Ectodermal cell (in vitro differentiated cells): ENCODE data around the gene PRB2.
"Not testable (repeated sequence)": the region's sequence is repeated elsewhere in the genome, so short reads cannot be mapped to it uniquely, and the experiment has no call there.

ENCODE experiments used
- H3K27ac ChIP-seq: 2 replicates; pipeline ENCODE4 v1.7.0; 2013; ENCODE audit warnings: mild to moderate bottlenecking, low read depth, low read length; ENCODE audit not compliant: insufficient read depth, poor library complexity, severe bottlenecking
- H3K27me3 ChIP-seq: 2 replicates; pipeline ENCODE4 v1.7.0; 2013; ENCODE audit warnings: mild to moderate bottlenecking, low read length; ENCODE audit not compliant: insufficient read depth, control insufficient read depth, poor library complexity, severe bottlenecking
- H3K36me3 ChIP-seq: one replicate; pipeline ENCODE4 v1.7.0; 2013; ENCODE audit warnings: low read length; ENCODE audit not compliant: control insufficient read depth, insufficient read depth
- H3K4me1 ChIP-seq: one replicate; pipeline ENCODE4 v1.7.0; 2013; ENCODE audit warnings: low read length; ENCODE audit not compliant: control insufficient read depth, insufficient read depth
- H3K4me3 ChIP-seq: 2 replicates; pipeline ENCODE4 v1.7.0; 2013; ENCODE audit warnings: low read depth, low read length, control low read depth; ENCODE audit not compliant: insufficient read depth
- H3K9me3 ChIP-seq: 2 replicates; pipeline ENCODE4 v1.7.0; 2013; ENCODE audit warnings: mild to moderate bottlenecking, low read length, moderate library complexity; ENCODE audit not compliant: control insufficient read depth
- WGBS, 2 experiments: methylation state at CpG; one replicate each; pipeline ENCODE4 v1.1.7; 2013; ENCODE audit warnings: missing lambda C conversion rate in 2 of 2; 5-methylcytosine and 5-hydroxymethylcytosine counted together

The PRB2 gene

GRCh38 chr12:11360205-11360883, 35.0 kb downstream of the PRB2 start:
- not testable (repeated sequence) for H3K27ac ChIP-seq, H3K4me1 ChIP-seq, H3K9me3 ChIP-seq, H3K27me3 ChIP-seq, H3K36me3 ChIP-seq, H3K4me3 ChIP-seq
- 100% methylated on average over 1 of the region's 1 CpG for WGBS, 2 experiments

- H3K36me3 ChIP-seq, H3K27ac ChIP-seq, H3K9me3 ChIP-seq, H3K27me3 ChIP-seq, H3K4me3 ChIP-seq, H3K4me1 ChIP-seq: not testable (repeated sequence)
- 92 to 94% methylated on average over 1 of the region's 2 CpGs for WGBS, 2 experiments
These were observed 43.6 kb downstream of the PRB2 start for GRCh38 chr12:11351736-11352135.

DNA sequence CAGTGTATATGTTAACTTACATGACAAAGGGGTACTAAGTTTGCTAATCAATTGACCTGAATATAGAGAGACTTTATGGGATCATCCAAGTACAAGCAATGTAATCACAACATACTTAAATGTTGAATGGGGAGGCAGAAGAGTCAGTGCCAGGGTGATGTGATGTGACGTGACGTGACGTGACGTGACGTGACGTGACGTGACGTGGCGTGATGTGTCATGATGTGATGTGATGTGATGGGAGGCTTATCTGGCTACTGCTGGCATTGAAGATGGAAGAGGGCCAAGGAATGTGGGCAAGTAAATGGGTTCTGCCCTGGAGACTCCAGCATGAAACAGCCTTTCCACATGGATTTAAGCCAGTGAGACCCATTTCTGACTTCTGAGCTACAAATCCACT, 46.9 kb downstream of the PRB2 start:
- no peak overlapping the region for H3K4me3 ChIP-seq
- no peaks in the 10 kb centered on the region for H3K4me1 ChIP-seq
- H3K27me3 ChIP-seq = no peaks in the 10 kb centered on the region
- WGBS, 2 experiments = 97 to 99% methylated on average over 9 of the region's 9 CpGs
- H3K9me3 ChIP-seq = no peaks in the 10 kb centered on the region
- no peak overlapping the region for H3K27ac ChIP-seq
- no peaks in the 10 kb centered on the region for H3K36me3 ChIP-seq

GRCh38 chr12:11347810-11348209, 47.6 kb downstream of the PRB2 start:
- Histone ChIP-seq H3K9me3 (no peaks in the 10 kb centered on the region), H3K4me3 (no peak overlapping the region), H3K27ac (no peak overlapping the region), H3K36me3 (no peaks in the 10 kb centered on the region), H3K4me1 (no peaks in the 10 kb centered on the region), H3K27me3 (no peaks in the 10 kb centered on the region)
- whole genome bisulfite sequencing, 2 experiments = 95 to 98% methylated on average over 5 of the region's 6 CpGs

DNA sequence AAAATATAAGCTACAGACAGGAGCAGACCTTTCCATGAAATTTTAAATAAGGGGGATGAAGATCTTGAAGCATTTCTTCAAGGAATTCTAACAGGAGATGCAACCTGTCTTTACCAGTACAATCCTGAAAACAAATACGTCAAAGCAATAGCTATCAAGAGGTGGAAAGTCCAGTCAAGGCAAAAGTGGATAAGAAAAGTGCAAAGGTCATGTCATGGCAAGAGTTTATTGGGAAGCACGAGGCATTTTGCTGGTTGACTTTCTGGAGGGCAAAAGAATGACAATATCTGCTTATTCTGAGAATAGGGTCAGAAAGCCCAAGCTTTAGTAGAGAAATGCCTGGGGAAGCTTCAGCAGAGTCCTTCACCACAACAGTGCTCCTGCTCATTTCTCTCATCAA, 50.9 kb downstream of the PRB2 start:
- no peak overlapping the region for H3K27ac ChIP-seq
- no peaks in the 10 kb centered on the region for H3K4me1 ChIP-seq
- no peaks in the 10 kb centered on the region for H3K9me3 ChIP-seq
- H3K4me3 ChIP-seq = no peak overlapping the region
- WGBS, 2 experiments = 94% methylated on average over 2 of the region's 2 CpGs
- no peaks in the 10 kb centered on the region for H3K36me3 ChIP-seq
- H3K27me3 ChIP-seq = no peaks in the 10 kb centered on the region
